ENCODE measurements around the gene DTNBP1.

Gene DTNBP1

GRCh38 chr6:15623276-15624116 is 39.3 kb downstream of the DTNBP1 start:
- DNase-seq = no peak

GRCh38 chr6:15622045-15622740 is 40.6 kb downstream of the DTNBP1 start:
- no peak for DNase-seq

GRCh38 chr6:15621203-15622044 is 41.4 kb downstream of the DTNBP1 start:
- no peak for DNase-seq

GRCh38 chr6:15620611-15621010 is 42.2 kb downstream of the DTNBP1 start:
- no peak for DNase-seq

GRCh38 chr6:15619330-15619729 is 43.5 kb downstream of the DTNBP1 start:
- DNase-seq = no peak

- no peak for DNase-seq
Observed at GRCh38 chr6:15618685-15619084, 44.1 kb downstream of the DTNBP1 start.

GRCh38 chr6:15616261-15616660 is 46.6 kb downstream of the DTNBP1 start:
- DNase-seq = no peak

- no peak for DNase-seq
Observed at GRCh38 chr6:15615802-15616201, 47.0 kb downstream of the DTNBP1 start.

GRCh38 chr6:15614277-15614676 is 48.6 kb downstream of the DTNBP1 start:
- no peak for DNase-seq

- DNase-seq = no peak
Observed at GRCh38 chr6:15608396-15608795, 54.4 kb downstream of the DTNBP1 start.

GRCh38 chr6:15607603-15608002 is 55.2 kb downstream of the DTNBP1 start:
- DNase-seq = no peak

GRCh38 chr6:15606347-15606746 is 56.5 kb downstream of the DTNBP1 start:
- no peak for DNase-seq

- no peak for DNase-seq
Observed at GRCh38 chr6:15604843-15605242, 58.0 kb downstream of the DTNBP1 start.

GRCh38 chr6:15602154-15602553 is 60.7 kb downstream of the DTNBP1 start:
- no peak for DNase-seq

GRCh38 chr6:15598273-15598798 is 64.5 kb downstream of the DTNBP1 start:
- no peak for DNase-seq

- DNase-seq = no peak
Observed at GRCh38 chr6:15596186-15596896, 66.5 kb downstream of the DTNBP1 start.

- no peak for DNase-seq
Observed at GRCh38 chr6:15595461-15596173, 67.2 kb downstream of the DTNBP1 start.

- no peak for DNase-seq
Observed at GRCh38 chr6:15594512-15595259, 68.1 kb downstream of the DTNBP1 start.

GRCh38 chr6:15593798-15594197 is 69.0 kb downstream of the DTNBP1 start:
- no peak for DNase-seq

- no peak for DNase-seq
Observed at GRCh38 chr6:15592610-15593009, 70.2 kb downstream of the DTNBP1 start.

Measured in stimulated activated CD4-positive, alpha-beta T cell treated with anti-CD3 and anti-CD28 coated beads, Interleukin-4, amount 100 ng/mL, for 24 hours (primary cell).